ENCODE measurements around the gene KCNH3. TPM values are rescaled to one million over a fixed set of nuclear protein-coding genes. Genes with fewer than 3 reads are reported as not detected.

KCNH3 gene
- total and polyA plus RNA-seq, 2 of the 13 experiments (the other 11 are each of a cell fraction or from before 2014, with no cell fraction given): 0.01 to 0.07 TPM

GRCh38 chr12:49541911-49542505 is 3.2 kb downstream of the KCNH3 start:
- no peaks in the 10 kb centered on the region for H3K9me3 ChIP-seq (ENCODE audit: low read length)
- no peak overlapping the region for H3K4me3 ChIP-seq (replicated peaks in 1 of 3; ENCODE audit: insufficient read depth in 1 of 3, low read depth in 2 of 3, low read length in 3 of 3)
- 46% methylated on average over 5 of the region's 7 CpGs for WGBS (ENCODE audit: low lambda C conversion rate)

GRCh38 chr12:49542592-49543160 is 3.8 kb downstream of the KCNH3 start:
- in situ Hi-C loops (cut with HindIII; ENCODE audit: extremely low pct_ligation_motif_present, low pct_unique_long_range_greater_than_20kb): no loop called here
- Histone ChIP-seq H3K4me2 (ENCODE audit: low read depth, low read length) (peak overlapping the region; percentile 83), H3K9ac (ENCODE audit: insufficient read depth, low read depth, low read length) (no peak overlapping the region), H3K9me3 (ENCODE audit: low read length) (no peaks in the 10 kb centered on the region), H3K36me3 (replicated peaks in 1 of 2; ENCODE audit: control insufficient read depth in 1 of 2, insufficient read depth in 2 of 2, low read length in 2 of 2) (no peaks in the 10 kb centered on the region), H2AFZ (ENCODE audit: low read length) (no peak overlapping the region), H3K4me1 (ENCODE audit: insufficient read depth, low read length) (peaks cover 89% of the 10 kb centered on the region), H4K20me1 (ENCODE audit: insufficient read depth, low read length) (no peaks in the 10 kb centered on the region), H3K79me2 (ENCODE audit: insufficient read depth, low read length) (no peaks in the 10 kb centered on the region), H3K4me3 (replicated peaks in 1 of 3; ENCODE audit: insufficient read depth in 1 of 3, low read depth in 2 of 3, low read length in 3 of 3) (peak overlapping the region in 1 of 3 experiments; percentile 70; a peak in 2 of 6 replicates), H3K27me3 (ENCODE audit: control insufficient read depth in 1 of 2, insufficient read depth in 2 of 2, low read length in 2 of 2) (peaks cover 9 to 35% of the 10 kb centered on the region in 2 experiments), H3K27ac (ENCODE audit: extremely low read length, insufficient read depth, low read length) (no peak overlapping the region)
- ChIA-PET CTCF (ENCODE audit: low intra/inter-chr PET ratio, low total read pairs) (no interaction called here), POLR2A (no interaction called here)
- ATAC-seq (no peak), DNase-seq (ENCODE audit: low spot score) (no peak), FAIRE-seq (no peak)
- TF ChIP-seq IRF9 (CRISPR knock-in tag; IDR thresholded peaks at IDR 0.05; ENCODE audit: borderline replicate concordance) (0 out of 2 replicates have a peak, but pooled peaks have one; percentile 7), NFIB (CRISPR knock-in tag; IDR thresholded peaks at IDR 0.05; ENCODE audit: borderline replicate concordance) (no peak), CHD2 (IDR thresholded peaks at IDR 0.05; ENCODE audit: low read depth, low read length) (no peak), ZNF773 (CRISPR knock-in tag; IDR thresholded peaks at IDR 0.05; ENCODE audit: borderline replicate concordance) (no peak)
- TF ChIP-seq, protein P1, sequence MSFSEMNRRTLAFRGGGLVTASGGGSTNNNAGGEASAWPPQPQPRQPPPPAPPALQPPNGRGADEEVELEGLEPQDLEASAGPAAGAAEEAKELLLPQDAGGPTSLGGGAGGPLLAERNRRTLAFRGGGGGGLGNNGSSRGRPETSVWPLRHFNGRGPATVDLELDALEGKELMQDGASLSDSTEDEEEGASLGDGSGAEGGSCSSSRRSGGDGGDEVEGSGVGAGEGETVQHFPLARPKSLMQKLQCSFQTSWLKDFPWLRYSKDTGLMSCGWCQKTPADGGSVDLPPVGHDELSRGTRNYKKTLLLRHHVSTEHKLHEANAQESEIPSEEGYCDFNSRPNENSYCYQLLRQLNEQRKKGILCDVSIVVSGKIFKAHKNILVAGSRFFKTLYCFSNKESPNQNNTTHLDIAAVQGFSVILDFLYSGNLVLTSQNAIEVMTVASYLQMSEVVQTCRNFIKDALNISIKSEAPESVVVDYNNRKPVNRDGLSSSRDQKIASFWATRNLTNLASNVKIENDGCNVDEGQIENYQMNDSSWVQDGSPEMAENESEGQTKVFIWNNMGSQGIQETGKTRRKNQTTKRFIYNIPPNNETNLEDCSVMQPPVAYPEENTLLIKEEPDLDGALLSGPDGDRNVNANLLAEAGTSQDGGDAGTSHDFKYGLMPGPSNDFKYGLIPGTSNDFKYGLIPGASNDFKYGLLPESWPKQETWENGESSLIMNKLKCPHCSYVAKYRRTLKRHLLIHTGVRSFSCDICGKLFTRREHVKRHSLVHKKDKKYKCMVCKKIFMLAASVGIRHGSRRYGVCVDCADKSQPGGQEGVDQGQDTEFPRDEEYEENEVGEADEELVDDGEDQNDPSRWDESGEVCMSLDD (CRISPR knock-in tag; IDR thresholded peaks at IDR 0.05; ENCODE audit: borderline replicate concordance): no peak
- intact Hi-C loops (cut with micrococcal nuclease; ENCODE audit: unreplicated experiment): no loop called here
- 78% methylated on average over 3 of the region's 15 CpGs for WGBS (ENCODE audit: low lambda C conversion rate)
- BruUV-seq (replicated peaks): no TSS peak

More at GRCh38 chr12:49541911-49542505, 3.2 kb downstream of the KCNH3 start:
- intact Hi-C loops (cut with micrococcal nuclease; ENCODE audit: unreplicated experiment) (no loop called here), in situ Hi-C loops (cut with HindIII; ENCODE audit: extremely low pct_ligation_motif_present, low pct_unique_long_range_greater_than_20kb) (no loop called here)
- CTCF ChIA-PET (ENCODE audit: low intra/inter-chr PET ratio, low total read pairs): no interaction called here
- no peak for FAIRE-seq
- POLR2A ChIA-PET: no interaction called here
- Histone ChIP-seq H3K4me1 (ENCODE audit: insufficient read depth, low read length) (peaks cover 89% of the 10 kb centered on the region), H3K27me3 (ENCODE audit: control insufficient read depth in 1 of 2, insufficient read depth in 2 of 2, low read length in 2 of 2) (peaks cover 11 to 41% of the 10 kb centered on the region in 2 experiments), H4K20me1 (ENCODE audit: insufficient read depth, low read length) (no peaks in the 10 kb centered on the region), H3K4me2 (ENCODE audit: low read depth, low read length) (0 out of 2 replicates have a peak overlapping the region, but pooled peaks have one; percentile 27), H2AFZ (ENCODE audit: low read length) (no peak overlapping the region), H3K9ac (ENCODE audit: insufficient read depth, low read depth, low read length) (no peak overlapping the region), H3K36me3 (replicated peaks in 1 of 2; ENCODE audit: control insufficient read depth in 1 of 2, insufficient read depth in 2 of 2, low read length in 2 of 2) (no peaks in the 10 kb centered on the region), H3K79me2 (ENCODE audit: insufficient read depth, low read length) (no peaks in the 10 kb centered on the region), H3K27ac (ENCODE audit: extremely low read length, insufficient read depth, low read length) (no peak overlapping the region)
- TF ChIP-seq ZNF644 (CRISPR knock-in tag; IDR thresholded peaks at IDR 0.05; ENCODE audit: low read depth) (no peak), ZBTB7A (CRISPR knock-in tag; IDR thresholded peaks at IDR 0.05) (no peak), JDP2 (CRISPR knock-in tag; IDR thresholded peaks at IDR 0.05; ENCODE audit: borderline replicate concordance) (no peak), ZNF362 (CRISPR knock-in tag; IDR thresholded peaks at IDR 0.05; ENCODE audit: borderline replicate concordance) (no peak), TCF12 (IDR thresholded peaks at IDR 0.05) (no peak), TCF12 (CRISPR knock-in tag; IDR thresholded peaks at IDR 0.05) (no peak)
- TF ChIP-seq, protein P2, sequence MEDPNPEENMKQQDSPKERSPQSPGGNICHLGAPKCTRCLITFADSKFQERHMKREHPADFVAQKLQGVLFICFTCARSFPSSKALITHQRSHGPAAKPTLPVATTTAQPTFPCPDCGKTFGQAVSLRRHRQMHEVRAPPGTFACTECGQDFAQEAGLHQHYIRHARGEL (CRISPR knock-in tag; IDR thresholded peaks at IDR 0.05): no peak
- no peak for ATAC-seq
- no TSS peak for BruUV-seq (replicated peaks)
- no peak for DNase-seq (ENCODE audit: low spot score)

Measured in HepG2 (cell line).